Measurements from ENCODE around the gene CMTM6. TPM values are rescaled to one million over a fixed set of nuclear protein-coding genes. Genes with fewer than 3 reads are reported as not detected.
"Not testable (repeated sequence)": the region's sequence is repeated elsewhere in the genome, so short reads cannot be mapped to it uniquely, and the experiment has no call there.

Gene CMTM6
- total RNA-seq, 1 experiment from 2014 or later, result 43.5 TPM

GRCh38 chr3:32440611-32441350, 61.9 kb downstream of the CMTM6 start:
- Histone ChIP-seq H3K23me2 (ENCODE audit: insufficient read length, low read depth, low read length, poor library complexity, severe bottlenecking) (no peaks in the 10 kb centered on the region), H3K27ac (ENCODE audit: insufficient read length, low read depth, low read length) (no peak overlapping the region)
- DNase-seq, result no peak

GRCh38 chr3:32439421-32439820, 63.2 kb downstream of the CMTM6 start:
- not testable (repeated sequence) for H3K4me1 ChIP-seq (ENCODE audit: insufficient read depth, low read length); H3K9ac ChIP-seq (ENCODE audit: extremely low read depth, insufficient read length, low read length); H3K27ac Mint-ChIP-seq; H3K9me3 ChIP-seq (ENCODE audit: control insufficient read depth, low read depth, low read length); H3K9me3 Mint-ChIP-seq; H3K23ac ChIP-seq (ENCODE audit: insufficient read length, low read depth, low read length); H3K14ac ChIP-seq (ENCODE audit: insufficient read depth, low read length); H4K91ac ChIP-seq (ENCODE audit: insufficient read length, low read depth, low read length); H2AFZ ChIP-seq (ENCODE audit: low read length); H2BK120ac ChIP-seq (ENCODE audit: low read depth, low read length, poor library complexity, severe bottlenecking); H4K5ac ChIP-seq (ENCODE audit: insufficient read length, low read depth, low read length); H2BK20ac ChIP-seq (ENCODE audit: low read depth, low read length, poor library complexity, severe bottlenecking); H2BK5ac ChIP-seq (ENCODE audit: insufficient read length, low read length); H3K4me2 ChIP-seq (ENCODE audit: insufficient read depth, insufficient read length, low read length); H3K56ac ChIP-seq (ENCODE audit: insufficient read length, low read depth, low read length); H3K79me2 ChIP-seq (ENCODE audit: insufficient read depth, low read length); H3K79me1 ChIP-seq (ENCODE audit: insufficient read depth, low read depth, low read length, poor library complexity, severe bottlenecking); H2BK15ac ChIP-seq (ENCODE audit: low read depth, low read length); H4K8ac ChIP-seq (replicated peaks; ENCODE audit: insufficient read length, low read depth, low read length); H2BK12ac ChIP-seq (ENCODE audit: insufficient read length, low read depth, low read length); H3T11ph ChIP-seq (ENCODE audit: low read length); H3K27ac ChIP-seq (ENCODE audit: insufficient read length, low read depth, low read length); H3K4me3 Mint-ChIP-seq; H3K27me3 Mint-ChIP-seq (ENCODE audit: low read depth); H3K4ac ChIP-seq (ENCODE audit: low read depth, low read length); H2AK5ac ChIP-seq (ENCODE audit: insufficient read length, low read length); H3K18ac ChIP-seq (ENCODE audit: insufficient read length, low read depth, low read length); H4K20me1 ChIP-seq (ENCODE audit: control insufficient read depth, insufficient read depth, insufficient read length); H3K23me2 ChIP-seq (ENCODE audit: insufficient read length, low read depth, low read length, poor library complexity, severe bottlenecking); DNase-seq; H3K27me3 ChIP-seq (ENCODE audit: insufficient read depth, low read length)
- peaks cover 17 to 24% of the 10 kb centered on the region in 2 experiments for H3K4me1 Mint-ChIP-seq
- no CpG with 5 or more reads among the region's 4 CpGs for WGBS (ENCODE audit: extremely low coverage, insufficient read length, low lambda C conversion rate)
- peaks cover 7 to 11% (median 11%) of the 10 kb centered on the region in 3 experiments; a peak in 6 of 7 replicates for H3K36me3 Mint-ChIP-seq (ENCODE audit: insufficient read depth in 1 of 3, low read depth in 3 of 3)

More at GRCh38 chr3:32440611-32441350, 61.9 kb downstream of the CMTM6 start:
- WGBS (ENCODE audit: extremely low coverage, insufficient read length, low lambda C conversion rate), result no CpG with 5 or more reads among the region's 10 CpGs
- Histone ChIP-seq H4K8ac (replicated peaks; ENCODE audit: insufficient read length, low read depth, low read length) (no peak overlapping the region), H3K18ac (ENCODE audit: insufficient read length, low read depth, low read length) (no peak overlapping the region), H4K91ac (ENCODE audit: insufficient read length, low read depth, low read length) (no peak overlapping the region), H3K27me3 (ENCODE audit: insufficient read depth, low read length) (no peaks in the 10 kb centered on the region), H3K9me3 (ENCODE audit: control insufficient read depth, low read depth, low read length) (no peaks in the 10 kb centered on the region), H2BK120ac (ENCODE audit: low read depth, low read length, poor library complexity, severe bottlenecking) (no peak overlapping the region), H3K56ac (ENCODE audit: insufficient read length, low read depth, low read length) (no peak overlapping the region), H3K4me1 (ENCODE audit: insufficient read depth, low read length) (no peaks in the 10 kb centered on the region; the same call in 1 of the 2 replicates), H2BK5ac (ENCODE audit: insufficient read length, low read length) (no peak overlapping the region), H2BK20ac (ENCODE audit: low read depth, low read length, poor library complexity, severe bottlenecking) (no peak overlapping the region), H2AK5ac (ENCODE audit: insufficient read length, low read length) (no peak overlapping the region), H3K4me2 (ENCODE audit: insufficient read depth, insufficient read length, low read length) (no peak overlapping the region), H4K5ac (ENCODE audit: insufficient read length, low read depth, low read length) (no peak overlapping the region), H2BK15ac (ENCODE audit: low read depth, low read length) (no peak overlapping the region), H3K4ac (ENCODE audit: low read depth, low read length) (no peak overlapping the region), H3K9ac (ENCODE audit: extremely low read depth, insufficient read length, low read length) (no peak overlapping the region), H4K20me1 (ENCODE audit: control insufficient read depth, insufficient read depth, insufficient read length) (no peaks in the 10 kb centered on the region), H3K14ac (ENCODE audit: insufficient read depth, low read length) (no peak overlapping the region), H3K79me2 (ENCODE audit: insufficient read depth, low read length) (no peaks in the 10 kb centered on the region), H2AFZ (ENCODE audit: low read length) (no peak overlapping the region), H2BK12ac (ENCODE audit: insufficient read length, low read depth, low read length) (no peak overlapping the region), H3K23ac (ENCODE audit: insufficient read length, low read depth, low read length) (no peak overlapping the region), H3T11ph (ENCODE audit: low read length) (no peak overlapping the region), H3K79me1 (ENCODE audit: insufficient read depth, low read depth, low read length, poor library complexity, severe bottlenecking) (no peaks in the 10 kb centered on the region)
- no peak overlapping the region; a peak in 1 of 7 replicates for H3K27ac Mint-ChIP-seq
- H3K4me1 Mint-ChIP-seq, result peaks cover 17 to 24% of the 10 kb centered on the region in 2 experiments
- no peaks in the 10 kb centered on the region for H3K27me3 Mint-ChIP-seq (ENCODE audit: low read depth)
- no peaks in the 10 kb centered on the region for H3K9me3 Mint-ChIP-seq
- no peak for TF ChIP-seq CTCF (conservative IDR thresholded peaks at IDR 0.05)
- H3K4me3 Mint-ChIP-seq, result no peak overlapping the region
- peaks cover 9 to 11% (median 11%) of the 10 kb centered on the region in 3 experiments; a peak in 6 of 7 replicates for H3K36me3 Mint-ChIP-seq (ENCODE audit: insufficient read depth in 1 of 3, low read depth in 3 of 3)
